Large intestine (tissue), 3 donors: ENCODE measurements around the gene KLHL41. TPM values are rescaled to one million over a fixed set of nuclear protein-coding genes. Genes with fewer than 3 reads are reported as not detected.
"Not testable (repeated sequence)": the region's sequence is repeated elsewhere in the genome, so short reads cannot be mapped to it uniquely, and the experiment has no call there.

Experiments
- DNase-seq, 2 donors: peaks; one replicate each; pipeline versions ENCODE4 v3.0.0 to v3.0.0-alpha.2; 2013
- H3K27ac ChIP-seq: one replicate; pipeline ENCODE4 v1.5.1; 2013; ENCODE audit warnings: low read length
- H3K27me3 ChIP-seq: 2 replicates; pipeline ENCODE4 v1.6.1; 2013; ENCODE audit warnings: low read length; ENCODE audit not compliant: control insufficient read depth, insufficient read depth
- H3K36me3 ChIP-seq: 2 replicates; pipeline ENCODE4 v1.6.1; 2013; ENCODE audit warnings: low read length; ENCODE audit not compliant: control insufficient read depth, insufficient read depth
- H3K4me1 ChIP-seq: one replicate; pipeline ENCODE4 v1.6.1; 2013; ENCODE audit warnings: low read length; ENCODE audit not compliant: control insufficient read depth, insufficient read depth
- H3K4me3 ChIP-seq: one replicate; pipeline ENCODE4 v1.5.1; 2013; ENCODE audit warnings: low read length
- H3K9me3 ChIP-seq: one replicate; pipeline ENCODE4 v1.6.1; 2013; ENCODE audit warnings: mild to moderate bottlenecking, low read depth, low read length, moderate library complexity; ENCODE audit not compliant: control insufficient read depth
- whole genome bisulfite sequencing: methylation state at CpG from one replicate; pipeline ENCODE4 v1.1.5; 2013; ENCODE audit warnings: low lambda C conversion rate; ENCODE audit not compliant: insufficient coverage; 5-methylcytosine and 5-hydroxymethylcytosine counted together
- polyA plus RNA-seq: library from polyadenylated mRNA; unstranded; fragments of 120-200 nt; gene quantifications from one replicate; pipeline ENCODE4 v1.2.1, GENCODE V29; 2013

The KLHL41 gene
- polyA plus RNA-seq, 1 donor = 5.1 TPM

- H3K4me1 ChIP-seq = no peaks in the 10 kb centered on the region
- no peak for DNase-seq
- no peak overlapping the region for H3K4me3 ChIP-seq
- peaks cover 13% of the 10 kb centered on the region for H3K36me3 ChIP-seq
- WGBS = 40% methylated on average over 1 of the region's 2 CpGs
- no peak overlapping the region for H3K27ac ChIP-seq
- H3K27me3 ChIP-seq = no peaks in the 10 kb centered on the region
- no peaks in the 10 kb centered on the region for H3K9me3 ChIP-seq
Measured at GRCh38 chr2:169525434-169525833, 15.9 kb downstream of the KLHL41 start.

GRCh38 chr2:169526451-169526850, 16.9 kb downstream of the KLHL41 start:
- Histone ChIP-seq H3K27ac (no peak overlapping the region), H3K36me3 (peaks cover 16% of the 10 kb centered on the region), H3K4me1 (no peaks in the 10 kb centered on the region), H3K4me3 (no peak overlapping the region), H3K27me3 (no peaks in the 10 kb centered on the region), H3K9me3 (no peaks in the 10 kb centered on the region)
- DNase-seq = no peak

- no peaks in the 10 kb centered on the region for H3K9me3 ChIP-seq
- H3K27ac ChIP-seq = no peak overlapping the region
- no peaks in the 10 kb centered on the region for H3K4me1 ChIP-seq
- no peaks in the 10 kb centered on the region for H3K27me3 ChIP-seq
- WGBS = no CpG with 5 or more reads among the region's 2 CpGs
- peak; percentile 28 to 40 for DNase-seq
- H3K36me3 ChIP-seq = peaks cover 14% of the 10 kb centered on the region
- no peak overlapping the region for H3K4me3 ChIP-seq
Measured at GRCh38 chr2:169528271-169528701, 18.8 kb downstream of the KLHL41 start.

- H3K36me3 ChIP-seq = peaks cover 13% of the 10 kb centered on the region
- DNase-seq, H3K4me1 ChIP-seq, H3K27ac ChIP-seq, H3K27me3 ChIP-seq, H3K9me3 ChIP-seq, H3K4me3 ChIP-seq: not testable (repeated sequence)
- no CpG with 5 or more reads among the region's 2 CpGs for WGBS
Measured at GRCh38 chr2:169539460-169539859, 30.0 kb downstream of the KLHL41 start.

GRCh38 chr2:169540146-169540545, 30.6 kb downstream of the KLHL41 start:
- 93% methylated on average over 2 of the region's 2 CpGs for WGBS
- H3K9me3 ChIP-seq = no peaks in the 10 kb centered on the region
- H3K27ac ChIP-seq = no peak overlapping the region
- no peaks in the 10 kb centered on the region for H3K27me3 ChIP-seq
- no peak for DNase-seq
- peaks cover 12% of the 10 kb centered on the region for H3K36me3 ChIP-seq
- no peak overlapping the region for H3K4me3 ChIP-seq
- no peaks in the 10 kb centered on the region for H3K4me1 ChIP-seq

GRCh38 chr2:169542433-169542832, 32.9 kb downstream of the KLHL41 start:
- Histone ChIP-seq H3K27me3 (no peaks in the 10 kb centered on the region), H3K4me3 (no peak overlapping the region), H3K36me3 (peaks cover 24% of the 10 kb centered on the region), H3K9me3 (no peaks in the 10 kb centered on the region), H3K4me1 (no peaks in the 10 kb centered on the region), H3K27ac (no peak overlapping the region)
- no CpG with 5 or more reads among the region's 3 CpGs for WGBS
- DNase-seq = no peak

GRCh38 chr2:169546756-169547155, 37.3 kb downstream of the KLHL41 start:
- no CpG with 5 or more reads among the region's 2 CpGs for WGBS
- DNase-seq = no peak
- peaks cover 37% of the 10 kb centered on the region for H3K36me3 ChIP-seq
- H3K27ac ChIP-seq = no peak overlapping the region
- no peaks in the 10 kb centered on the region for H3K9me3 ChIP-seq
- no peaks in the 10 kb centered on the region for H3K27me3 ChIP-seq
- H3K4me1 ChIP-seq = no peaks in the 10 kb centered on the region
- H3K4me3 ChIP-seq = no peak overlapping the region

- no peaks in the 10 kb centered on the region for H3K9me3 ChIP-seq
- H3K4me3 ChIP-seq = no peak overlapping the region
- peaks cover 10% of the 10 kb centered on the region for H3K36me3 ChIP-seq
- no peak for DNase-seq
- H3K27ac ChIP-seq = no peak overlapping the region
- WGBS = 83% methylated on average over 1 of the region's 1 CpG
- H3K27me3 ChIP-seq = no peaks in the 10 kb centered on the region
- no peaks in the 10 kb centered on the region for H3K4me1 ChIP-seq
Measured at GRCh38 chr2:169561364-169561763, 51.9 kb downstream of the KLHL41 start.

GRCh38 chr2:169562084-169562483, 52.6 kb downstream of the KLHL41 start:
- WGBS = 100% methylated on average over 1 of the region's 5 CpGs
- H3K27me3 ChIP-seq, DNase-seq, H3K4me3 ChIP-seq, H3K9me3 ChIP-seq, H3K4me1 ChIP-seq, H3K27ac ChIP-seq: not testable (repeated sequence)
- peaks cover 10% of the 10 kb centered on the region for H3K36me3 ChIP-seq

- Histone ChIP-seq H3K27ac (no peak overlapping the region), H3K9me3 (no peaks in the 10 kb centered on the region), H3K36me3 (peaks cover 10% of the 10 kb centered on the region), H3K27me3 (no peaks in the 10 kb centered on the region), H3K4me1 (no peaks in the 10 kb centered on the region), H3K4me3 (no peak overlapping the region)
- WGBS = 20% methylated on average over 1 of the region's 2 CpGs
- DNase-seq = no peak
Measured at GRCh38 chr2:169562519-169562918, 53.0 kb downstream of the KLHL41 start.

- H3K4me1 ChIP-seq = no peaks in the 10 kb centered on the region
- H3K27ac ChIP-seq = no peak overlapping the region
- peaks cover 9% of the 10 kb centered on the region for H3K36me3 ChIP-seq
- H3K4me3 ChIP-seq = no peak overlapping the region
- H3K9me3 ChIP-seq = no peaks in the 10 kb centered on the region
- DNase-seq = no peak
- no peaks in the 10 kb centered on the region for H3K27me3 ChIP-seq
- 100% methylated on average over 1 of the region's 1 CpG for WGBS
Measured at GRCh38 chr2:169565686-169566085, 56.2 kb downstream of the KLHL41 start.
